Hepatocyte (in vitro differentiated cells): ENCODE measurements around the gene TYSND1.
"Not testable (repeated sequence)": the region's sequence is repeated elsewhere in the genome, so short reads cannot be mapped to it uniquely, and the experiment has no call there.

Experiments
- EZH2 ChIP-seq: fragments of 200-600 bp; sonication (generic); IDR thresholded peaks from 2 replicates; pipeline ENCODE4 v1.6.1; 2016; ENCODE audit warnings: antibody characterized with exemption, mild to moderate bottlenecking, borderline replicate concordance
- TF ChIP-seq, protein P1 (sequence below): fragments of 200-600 bp; sonication (generic); IDR thresholded peaks from 2 replicates; pipeline ENCODE4 v1.5.1; 2016; ENCODE audit warnings: antibody characterized with exemption, mild to moderate bottlenecking; ENCODE audit not compliant: poor library complexity

DNA sequence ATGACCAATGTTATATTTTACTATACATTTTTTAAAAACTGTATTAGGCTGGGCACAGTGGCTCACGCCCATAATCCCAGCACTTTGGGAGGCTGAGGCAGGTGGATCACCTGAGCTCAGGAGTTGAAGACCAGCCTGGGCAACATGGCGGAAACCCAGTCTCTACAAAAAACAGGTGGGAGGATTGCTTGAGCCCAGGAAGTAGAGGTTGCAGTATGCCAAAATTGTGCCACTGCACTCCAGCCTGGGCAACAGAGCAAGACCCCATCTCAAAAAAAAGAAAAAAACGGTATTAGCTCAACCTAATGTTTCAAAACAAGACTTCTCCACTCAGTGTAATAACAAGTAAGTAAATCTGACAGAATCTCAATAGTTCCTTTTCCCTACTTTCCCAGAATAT, 12.9 kb upstream of the TYSND1 start:
- TF ChIP-seq, protein P1, sequence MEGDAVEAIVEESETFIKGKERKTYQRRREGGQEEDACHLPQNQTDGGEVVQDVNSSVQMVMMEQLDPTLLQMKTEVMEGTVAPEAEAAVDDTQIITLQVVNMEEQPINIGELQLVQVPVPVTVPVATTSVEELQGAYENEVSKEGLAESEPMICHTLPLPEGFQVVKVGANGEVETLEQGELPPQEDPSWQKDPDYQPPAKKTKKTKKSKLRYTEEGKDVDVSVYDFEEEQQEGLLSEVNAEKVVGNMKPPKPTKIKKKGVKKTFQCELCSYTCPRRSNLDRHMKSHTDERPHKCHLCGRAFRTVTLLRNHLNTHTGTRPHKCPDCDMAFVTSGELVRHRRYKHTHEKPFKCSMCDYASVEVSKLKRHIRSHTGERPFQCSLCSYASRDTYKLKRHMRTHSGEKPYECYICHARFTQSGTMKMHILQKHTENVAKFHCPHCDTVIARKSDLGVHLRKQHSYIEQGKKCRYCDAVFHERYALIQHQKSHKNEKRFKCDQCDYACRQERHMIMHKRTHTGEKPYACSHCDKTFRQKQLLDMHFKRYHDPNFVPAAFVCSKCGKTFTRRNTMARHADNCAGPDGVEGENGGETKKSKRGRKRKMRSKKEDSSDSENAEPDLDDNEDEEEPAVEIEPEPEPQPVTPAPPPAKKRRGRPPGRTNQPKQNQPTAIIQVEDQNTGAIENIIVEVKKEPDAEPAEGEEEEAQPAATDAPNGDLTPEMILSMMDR: not testable (repeated sequence)
- not testable (repeated sequence) for TF ChIP-seq EZH2
